GM12892 (cell line): Measurements from ENCODE around the gene SYT2.

Experiments used
- POLR2A ChIP-seq: IDR thresholded peaks from 2 replicates; pipeline ENCODE4 v1.6.1; 2011; ENCODE audit warnings: low read depth, low read length, control low read depth
- POLR2AphosphoS5 ChIP-seq: IDR thresholded peaks from 2 replicates; pipeline ENCODE4 v1.6.1; 2011; ENCODE audit warnings: low read depth, low read length, control low read depth
- TAF1 ChIP-seq: IDR thresholded peaks from 2 replicates; pipeline ENCODE4 v1.6.1; 2011; ENCODE audit warnings: low read depth, mild to moderate bottlenecking, control low read depth, low read length, borderline replicate concordance

DNA sequence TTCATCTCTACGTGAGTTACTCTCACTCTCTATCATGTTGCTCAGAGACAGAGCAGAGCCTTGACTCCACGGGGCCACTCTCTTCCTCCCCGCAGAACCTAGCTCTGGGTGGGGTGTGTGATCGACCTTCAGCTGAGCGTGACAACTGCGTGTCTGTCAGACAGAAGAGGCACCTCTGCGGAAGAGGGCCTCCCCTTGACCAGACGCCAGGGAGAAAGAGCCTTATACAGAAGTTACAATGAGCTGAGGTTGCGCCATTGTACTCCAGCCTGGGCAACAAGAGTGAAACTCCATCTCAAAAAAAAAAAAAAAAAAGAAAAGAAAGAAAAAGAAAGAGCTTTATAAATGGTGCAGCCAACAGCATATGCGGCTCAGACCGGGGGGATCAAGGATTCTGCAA lies 22.9 kb downstream of the SYT2 start:
- TF ChIP-seq POLR2A (no peak), POLR2AphosphoS5 (no peak), TAF1 (no peak)
